ENCODE measurements around the gene METRNL.

Gene METRNL

DNA sequence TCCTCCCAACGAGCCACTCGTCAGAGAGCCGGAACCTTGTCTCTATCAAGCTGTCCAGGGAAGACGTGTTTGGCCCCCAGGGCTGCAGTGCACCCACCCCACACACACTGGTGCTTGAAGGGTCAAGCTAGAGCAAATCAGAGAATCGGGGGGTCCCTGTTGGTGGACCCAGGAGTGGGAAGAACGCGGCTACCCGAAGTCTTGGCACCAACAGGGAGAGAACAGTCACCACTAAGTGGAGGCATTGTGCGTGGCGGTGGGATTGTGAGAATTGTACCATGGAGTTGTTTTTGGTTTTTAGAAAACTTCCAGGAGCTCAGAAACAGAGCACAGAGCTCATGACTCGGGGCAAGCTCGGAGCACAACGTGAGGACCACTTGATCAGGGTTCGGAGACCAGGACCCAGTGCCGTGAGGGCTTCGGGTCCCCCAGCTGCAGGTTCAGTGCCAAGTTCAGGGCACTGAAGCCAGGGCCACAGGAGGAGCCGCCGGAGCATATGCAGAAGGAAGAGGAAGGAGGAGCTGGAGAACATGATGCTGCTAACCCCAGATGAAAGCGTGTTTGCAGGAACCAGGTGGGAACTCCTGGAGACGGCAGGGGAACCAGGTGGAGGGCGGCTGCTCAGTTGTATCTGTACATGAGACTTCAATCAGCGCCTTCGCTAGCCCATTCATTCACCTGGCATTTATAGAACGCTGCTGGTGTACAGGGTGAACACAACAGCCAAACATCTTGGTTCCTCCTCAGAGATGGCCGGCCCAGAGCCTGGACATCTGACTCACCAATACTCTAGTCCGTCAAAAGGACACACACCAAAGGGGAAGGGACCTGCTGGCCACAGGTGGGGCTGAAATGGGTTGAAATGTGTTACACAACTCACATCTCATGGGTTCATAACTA is 42.8 kb downstream of the METRNL start:
- TF ChIP-seq EZH2 (optimal IDR thresholded peaks at IDR 0.05; ENCODE audit: low read depth, low read length) = no peak
- TF ChIP-seq EZH2phosphoT487 (IDR thresholded peaks at IDR 0.05; ENCODE audit: low read length) = no peak

DNA sequence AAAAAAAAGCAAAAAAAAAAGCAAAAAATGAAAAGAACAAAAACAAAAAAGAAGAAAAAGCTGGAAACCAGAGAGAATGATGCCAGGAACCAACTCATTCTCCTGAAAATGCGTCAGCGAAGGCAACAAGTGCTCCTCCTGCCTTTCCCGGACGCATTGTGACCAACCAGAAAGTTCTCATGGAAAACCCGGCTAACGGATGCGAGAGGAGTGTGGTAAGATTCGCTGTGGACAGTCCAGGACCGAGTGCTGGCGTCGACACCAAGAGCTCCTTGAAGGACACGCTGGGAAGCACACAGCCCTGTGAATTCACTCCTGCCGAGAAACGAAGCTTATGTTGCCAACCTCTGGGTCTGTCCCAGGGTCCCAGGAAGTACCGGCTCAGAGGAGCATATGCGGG is 43.4 kb downstream of the METRNL start:
- Histone ChIP-seq H3K36me3 (replicated peaks; ENCODE audit: insufficient read depth, low read length) (no peaks in the 10 kb centered on the region), H3K27ac (ENCODE audit: low read length) (no peak overlapping the region), H3K9ac (ENCODE audit: low read length) (no peak overlapping the region), H3K4me2 (ENCODE audit: low read depth, low read length) (no peak overlapping the region), H3K27me3 (replicated peaks; ENCODE audit: insufficient read depth, low read length) (peaks cover 72% of the 10 kb centered on the region), H3K9me3 (replicated peaks; ENCODE audit: insufficient read depth, low read length) (no peaks in the 10 kb centered on the region), H3K4me1 (ENCODE audit: low read length) (0 out of 2 replicates have a peak, but pooled peaks cover 5% of the 10 kb centered on the region), H3K4me3 (ENCODE audit: low read length) (no peak overlapping the region), H2AFZ (ENCODE audit: low read length) (no peak overlapping the region), H3F3A (ENCODE audit: insufficient read depth, low read length) (0 out of 2 replicates have a peak, but pooled peaks cover 5% of the 10 kb centered on the region), H3K79me2 (ENCODE audit: low read length) (no peaks in the 10 kb centered on the region), H4K20me1 (ENCODE audit: insufficient read depth, low read length) (no peaks in the 10 kb centered on the region), H3K9me2 (replicated peaks; ENCODE audit: insufficient read depth, low read length) (no peaks in the 10 kb centered on the region)
- TF ChIP-seq EZH2 (optimal IDR thresholded peaks at IDR 0.05; ENCODE audit: low read depth, low read length) (no peak), EZH2phosphoT487 (IDR thresholded peaks at IDR 0.05; ENCODE audit: low read length) (no peak)
- TF ChIP-seq, protein P1, sequence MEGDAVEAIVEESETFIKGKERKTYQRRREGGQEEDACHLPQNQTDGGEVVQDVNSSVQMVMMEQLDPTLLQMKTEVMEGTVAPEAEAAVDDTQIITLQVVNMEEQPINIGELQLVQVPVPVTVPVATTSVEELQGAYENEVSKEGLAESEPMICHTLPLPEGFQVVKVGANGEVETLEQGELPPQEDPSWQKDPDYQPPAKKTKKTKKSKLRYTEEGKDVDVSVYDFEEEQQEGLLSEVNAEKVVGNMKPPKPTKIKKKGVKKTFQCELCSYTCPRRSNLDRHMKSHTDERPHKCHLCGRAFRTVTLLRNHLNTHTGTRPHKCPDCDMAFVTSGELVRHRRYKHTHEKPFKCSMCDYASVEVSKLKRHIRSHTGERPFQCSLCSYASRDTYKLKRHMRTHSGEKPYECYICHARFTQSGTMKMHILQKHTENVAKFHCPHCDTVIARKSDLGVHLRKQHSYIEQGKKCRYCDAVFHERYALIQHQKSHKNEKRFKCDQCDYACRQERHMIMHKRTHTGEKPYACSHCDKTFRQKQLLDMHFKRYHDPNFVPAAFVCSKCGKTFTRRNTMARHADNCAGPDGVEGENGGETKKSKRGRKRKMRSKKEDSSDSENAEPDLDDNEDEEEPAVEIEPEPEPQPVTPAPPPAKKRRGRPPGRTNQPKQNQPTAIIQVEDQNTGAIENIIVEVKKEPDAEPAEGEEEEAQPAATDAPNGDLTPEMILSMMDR (IDR thresholded peaks at IDR 0.05; ENCODE audit: low read length) = no peak
- DNase-seq = no peak

More for the DNA sequence above, 42.8 kb downstream of the METRNL start:
- Histone ChIP-seq H3K36me3 (replicated peaks; ENCODE audit: insufficient read depth, low read length) (no peaks in the 10 kb centered on the region), H4K20me1 (ENCODE audit: insufficient read depth, low read length) (no peaks in the 10 kb centered on the region), H3K9ac (ENCODE audit: low read length) (no peak overlapping the region), H3K27me3 (replicated peaks; ENCODE audit: insufficient read depth, low read length) (peaks cover 75% of the 10 kb centered on the region), H3K9me2 (replicated peaks; ENCODE audit: insufficient read depth, low read length) (no peaks in the 10 kb centered on the region), H3K79me2 (ENCODE audit: low read length) (no peaks in the 10 kb centered on the region), H3K9me3 (replicated peaks; ENCODE audit: insufficient read depth, low read length) (no peaks in the 10 kb centered on the region), H3F3A (ENCODE audit: insufficient read depth, low read length) (0 out of 2 replicates have a peak, but pooled peaks cover 5% of the 10 kb centered on the region), H3K4me2 (ENCODE audit: low read depth, low read length) (no peak overlapping the region), H3K4me3 (ENCODE audit: low read length) (no peak overlapping the region), H3K4me1 (ENCODE audit: low read length) (0 out of 2 replicates have a peak, but pooled peaks cover 5% of the 10 kb centered on the region), H3K27ac (ENCODE audit: low read length) (no peak overlapping the region), H2AFZ (ENCODE audit: low read length) (no peak overlapping the region)
- no peak for DNase-seq

DNA sequence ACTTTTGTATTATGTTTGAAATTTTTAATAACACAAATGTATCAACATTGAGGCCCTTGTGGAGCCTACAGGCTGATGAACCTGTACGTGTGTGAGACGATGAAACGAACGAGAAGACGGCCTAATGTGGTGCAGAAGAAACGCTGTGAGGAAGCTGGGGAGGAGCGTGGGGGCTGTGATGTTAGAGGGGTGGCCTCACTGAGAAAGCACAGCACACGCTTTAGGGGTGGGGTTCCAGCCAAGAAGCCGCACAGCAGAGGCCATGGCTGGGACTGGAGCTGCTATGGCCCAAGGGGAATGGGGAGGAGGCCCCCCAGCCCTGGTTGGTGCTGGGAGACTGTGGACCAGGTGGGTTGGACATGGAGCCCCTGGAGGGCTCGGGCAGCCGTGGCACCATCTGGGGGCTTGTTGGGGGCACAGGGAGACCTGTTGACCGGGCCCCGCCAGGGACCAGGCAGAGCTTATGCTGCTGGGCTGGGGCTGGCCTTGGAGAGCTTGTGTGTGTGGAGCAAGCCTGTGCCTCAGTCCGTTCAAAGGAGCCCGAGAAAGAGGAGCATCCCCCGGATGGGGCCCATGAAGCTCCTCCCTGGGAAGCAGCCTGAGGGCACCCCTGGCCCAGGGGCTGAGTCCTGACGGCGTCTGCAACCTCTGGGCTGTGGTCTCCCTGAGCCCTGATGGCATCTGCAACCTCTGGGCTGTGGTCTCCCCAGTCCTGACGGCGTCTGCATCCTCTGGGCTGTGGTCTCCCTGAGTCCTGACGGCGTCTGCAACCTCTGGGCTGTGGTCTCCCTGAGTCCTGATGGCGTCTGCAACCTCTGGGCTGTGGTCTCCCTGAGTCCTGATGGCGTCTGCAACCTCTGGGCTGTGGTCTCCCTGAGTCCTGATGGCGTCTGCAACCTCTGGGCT is 44.7 kb downstream of the METRNL start:
- H3K79me2 ChIP-seq (ENCODE audit: low read length) = no peaks in the 10 kb centered on the region
- H2AFZ ChIP-seq (ENCODE audit: low read length) = no peak overlapping the region
- no peak overlapping the region for H3K27ac ChIP-seq (ENCODE audit: low read length)
- no peaks in the 10 kb centered on the region for H3K36me3 ChIP-seq (replicated peaks; ENCODE audit: insufficient read depth, low read length)
- TF ChIP-seq EZH2 (optimal IDR thresholded peaks at IDR 0.05; ENCODE audit: low read depth, low read length) (no peak), EZH2phosphoT487 (IDR thresholded peaks at IDR 0.05; ENCODE audit: low read length) (no peak)
- TF ChIP-seq, protein P1 (IDR thresholded peaks at IDR 0.05; ENCODE audit: low read length) = no peak
- peaks cover 73% of the 10 kb centered on the region for H3K27me3 ChIP-seq (replicated peaks; ENCODE audit: insufficient read depth, low read length)
- H3K4me2 ChIP-seq (ENCODE audit: low read depth, low read length) = no peak overlapping the region
- H3K9me2 ChIP-seq (replicated peaks; ENCODE audit: insufficient read depth, low read length) = no peaks in the 10 kb centered on the region
- DNase-seq = no peak
- H3K9ac ChIP-seq (ENCODE audit: low read length) = no peak overlapping the region
- no peak overlapping the region for H3K4me3 ChIP-seq (ENCODE audit: low read length)
- H3K4me1 ChIP-seq (ENCODE audit: low read length) = 0 out of 2 replicates have a peak, but pooled peaks cover 5% of the 10 kb centered on the region
- H3K9me3 ChIP-seq (replicated peaks; ENCODE audit: insufficient read depth, low read length) = no peaks in the 10 kb centered on the region
- H3F3A ChIP-seq (ENCODE audit: insufficient read depth, low read length) = 0 out of 2 replicates have a peak, but pooled peaks cover 5% of the 10 kb centered on the region
- H4K20me1 ChIP-seq (ENCODE audit: insufficient read depth, low read length) = no peaks in the 10 kb centered on the region

Measured in MM.1S (cell line).